ENCODE measurements around the gene CRELD2. TPM values are rescaled to one million over a fixed set of nuclear protein-coding genes. Genes with fewer than 3 reads are reported as not detected.
A peak's percentile ranks its signal among the peaks of the same experiment; 100 is the strongest.

Gene CRELD2
- polyA plus RNA-seq, 10 donors, result 14.0 to 27.8 (median 17.8) TPM

- no peak for DNase-seq
Measured at GRCh38 chr22:49910229-49911155, 7.9 kb upstream of the CRELD2 start.

GRCh38 chr22:49911881-49912625 is 6.4 kb upstream of the CRELD2 start:
- no peak for DNase-seq

- no peak for DNase-seq
Measured at GRCh38 chr22:49913026-49913425, 5.4 kb upstream of the CRELD2 start.

- no peak for DNase-seq
Measured at GRCh38 chr22:49913446-49913845, 5.0 kb upstream of the CRELD2 start.

GRCh38 chr22:49914256-49914655 is 4.2 kb upstream of the CRELD2 start:
- DNase-seq, result no peak

GRCh38 chr22:49915610-49916009 is 2.8 kb upstream of the CRELD2 start:
- no peak for DNase-seq

DNA sequence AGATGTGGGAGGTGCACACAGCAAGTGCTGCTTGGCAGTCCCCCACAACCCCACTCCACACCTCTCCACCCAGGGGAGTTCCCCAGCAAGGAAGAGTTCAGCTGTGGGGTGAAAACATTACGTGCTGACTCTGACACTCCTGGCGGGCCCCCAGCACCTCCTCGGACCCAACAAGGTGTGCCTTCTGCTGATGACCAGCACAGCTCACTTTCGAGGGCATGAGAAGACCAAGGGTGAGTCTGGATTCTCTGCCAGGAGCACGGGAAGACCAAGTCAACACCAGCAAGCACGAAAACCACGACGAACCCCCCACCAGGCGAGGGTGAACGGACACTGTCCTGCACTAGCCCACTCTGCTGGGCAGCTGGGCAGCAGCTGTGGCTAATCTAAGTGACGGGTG is 1.6 kb upstream of the CRELD2 start:
- no peak for DNase-seq

- DNase-seq, result no peak
Measured at GRCh38 chr22:49918911-49919881, 762 bp downstream of the CRELD2 start.

DNA sequence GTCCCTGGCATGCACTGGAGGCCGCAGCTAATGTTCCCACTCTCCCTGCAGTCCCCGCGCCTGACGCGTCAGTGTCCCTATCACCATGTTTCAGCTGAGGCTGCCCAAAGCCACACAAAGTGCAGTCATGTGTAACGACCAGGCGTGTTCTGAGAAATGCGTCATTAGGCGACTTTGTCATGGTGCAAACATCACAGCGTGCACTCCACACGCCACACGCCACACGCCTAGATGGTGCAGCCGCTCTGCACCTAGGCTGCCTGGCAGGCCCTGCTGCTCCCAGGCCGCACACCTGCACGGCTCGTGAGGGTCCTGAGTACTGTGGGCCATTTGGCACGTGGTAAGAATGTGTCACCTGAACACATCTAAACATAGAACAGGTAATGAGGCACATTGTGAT is 2.4 kb downstream of the CRELD2 start:
- DNase-seq, result no peak

- DNase-seq, result no peak
Measured at GRCh38 chr22:49921508-49922278, 3.3 kb downstream of the CRELD2 start.

DNA sequence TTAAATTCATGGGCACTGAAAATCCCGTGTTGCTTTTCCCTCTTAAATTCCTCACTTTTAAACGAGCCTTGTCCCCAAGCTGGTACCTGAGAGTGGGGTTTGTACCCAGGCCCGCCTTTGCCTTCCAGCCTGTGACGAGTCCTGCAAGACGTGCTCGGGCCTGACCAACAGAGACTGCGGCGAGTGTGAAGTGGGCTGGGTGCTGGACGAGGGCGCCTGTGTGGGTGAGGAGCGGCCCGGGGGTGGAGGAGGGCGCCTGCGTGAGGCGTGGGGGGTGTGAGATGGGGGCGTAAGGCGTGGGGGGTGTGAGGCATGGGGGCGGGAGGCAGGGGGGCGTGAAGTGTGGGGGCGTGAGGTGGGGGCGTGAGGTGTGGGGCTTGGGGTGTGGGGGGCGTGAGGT is 4.0 kb downstream of the CRELD2 start:
- DNase-seq, result no peak

- DNase-seq, result no peak
Measured at GRCh38 chr22:49922926-49923325, 4.5 kb downstream of the CRELD2 start.

DNA sequence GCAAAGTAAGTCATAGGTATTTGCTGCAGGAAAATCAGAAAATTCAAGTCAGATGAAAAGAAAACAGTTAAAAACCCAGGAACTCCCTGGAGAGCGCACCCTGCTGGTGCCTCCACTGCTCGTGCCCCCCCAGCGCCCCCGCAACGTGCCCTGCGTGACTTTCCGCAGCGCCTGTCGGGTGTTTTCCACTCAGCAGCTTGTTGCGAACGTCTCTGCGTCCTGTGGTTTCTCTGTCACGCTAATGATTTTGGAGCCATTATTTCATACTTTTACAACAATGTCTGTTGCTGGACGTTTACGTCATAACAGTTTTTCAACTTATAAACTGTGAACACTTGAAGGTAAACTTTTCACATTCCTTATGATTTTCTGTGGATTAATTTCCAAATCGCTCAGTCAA is 5.0 kb downstream of the CRELD2 start:
- no peak for DNase-seq

GRCh38 chr22:49924113-49924833 is 5.8 kb downstream of the CRELD2 start:
- no peak for DNase-seq

GRCh38 chr22:49925525-49926128 is 7.2 kb downstream of the CRELD2 start:
- no peak for DNase-seq

GRCh38 chr22:49926916-49927315 is 8.5 kb downstream of the CRELD2 start:
- DNase-seq, result no peak

- no peak for DNase-seq
Measured at GRCh38 chr22:49927483-49928184, 9.2 kb downstream of the CRELD2 start.

DNA sequence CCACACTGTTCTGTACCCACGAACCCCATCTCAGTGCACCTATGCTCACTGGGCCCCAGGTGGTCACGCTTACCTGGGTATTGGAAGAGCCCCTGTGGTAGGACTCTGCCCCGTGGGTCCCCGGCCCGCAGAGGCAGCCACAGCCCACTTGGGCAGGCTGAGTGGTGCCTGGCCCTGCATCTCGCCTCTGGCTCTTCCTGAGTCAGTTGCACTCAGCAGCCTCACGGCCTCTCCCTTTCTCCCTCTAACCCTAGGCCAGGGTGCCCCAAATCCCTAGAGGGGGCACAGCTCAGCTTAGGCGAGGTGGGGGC is 9.7 kb downstream of the CRELD2 start:
- peak in 1 of 3 donors; percentile 11 for DNase-seq

DNA sequence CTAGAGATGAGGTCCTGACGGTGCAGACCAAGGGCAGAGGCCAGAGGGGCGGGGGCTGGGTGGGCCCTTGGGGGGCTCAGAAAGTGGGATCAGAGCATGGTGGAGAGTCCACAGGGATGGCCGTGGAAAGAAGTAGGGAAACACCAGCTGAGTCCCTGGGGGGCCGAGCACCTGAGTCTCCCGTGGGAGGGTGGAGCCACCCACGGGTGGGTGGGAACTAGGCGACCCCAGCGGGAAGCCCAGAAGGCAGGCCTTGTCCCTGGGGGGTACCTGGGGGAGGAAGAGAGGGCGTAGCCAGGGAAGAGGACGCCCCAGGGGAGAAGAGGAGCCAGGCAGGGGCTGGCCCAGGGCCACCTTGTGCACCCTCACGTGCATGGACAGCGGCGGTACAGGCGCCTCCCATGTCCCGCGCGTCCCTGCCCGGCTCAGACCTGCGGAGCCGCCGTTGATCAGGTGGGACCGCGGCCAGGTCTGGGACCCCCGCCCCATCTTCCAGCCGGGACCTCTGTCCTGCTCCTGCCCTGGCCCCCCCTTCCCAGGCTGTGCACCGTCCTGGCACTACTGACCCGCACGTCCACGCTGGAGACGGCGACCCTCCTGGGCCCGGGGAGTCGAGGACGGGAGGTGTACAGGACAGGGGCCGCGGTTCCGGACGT is 10.2 kb downstream of the CRELD2 start:
- DNase-seq, result no peak

All from muscle of back (tissue), 11 donors.